CD4-positive, alpha-beta T cell treated with Interleukin-4 for 1 hour (primary cell): ENCODE measurements around the gene PRKCSH.
"Not testable (repeated sequence)": the region's sequence is repeated elsewhere in the genome, so short reads cannot be mapped to it uniquely, and the experiment has no call there.

Source experiments
- DNase-seq, 2 donors: peaks; one replicate each; pipeline ENCODE4 v3.0.0-alpha.2; 2020 to 2022

PRKCSH gene

GRCh38 chr19:11451327-11451870, 16.0 kb downstream of the PRKCSH start:
- DNase-seq, result no peak

- DNase-seq, result no peak
Measured at GRCh38 chr19:11451871-11452619, 16.6 kb downstream of the PRKCSH start.

GRCh38 chr19:11452620-11453310, 17.3 kb downstream of the PRKCSH start:
- DNase-seq, result no peak

GRCh38 chr19:11453468-11454341, 18.3 kb downstream of the PRKCSH start:
- no peak for DNase-seq

- DNase-seq, result not testable (repeated sequence)
Measured at GRCh38 chr19:11455233-11455554, 19.8 kb downstream of the PRKCSH start.

GRCh38 chr19:11456659-11457058, 21.2 kb downstream of the PRKCSH start:
- DNase-seq, result no peak

GRCh38 chr19:11457115-11457514, 21.7 kb downstream of the PRKCSH start:
- DNase-seq, result no peak

GRCh38 chr19:11457831-11458230, 22.4 kb downstream of the PRKCSH start:
- no peak for DNase-seq

- DNase-seq, result no peak
Measured at GRCh38 chr19:11458236-11458900, 22.9 kb downstream of the PRKCSH start.

- DNase-seq, result not testable (repeated sequence)
Measured at GRCh38 chr19:11458912-11459311, 23.5 kb downstream of the PRKCSH start.

GRCh38 chr19:11460207-11460606, 24.8 kb downstream of the PRKCSH start:
- peak in 1 of 2 donors; percentile 13 for DNase-seq

GRCh38 chr19:11461453-11461852, 26.0 kb downstream of the PRKCSH start:
- no peak for DNase-seq

GRCh38 chr19:11463391-11463790, 28.0 kb downstream of the PRKCSH start:
- DNase-seq, result no peak

- no peak for DNase-seq
Measured at GRCh38 chr19:11464333-11465265, 29.2 kb downstream of the PRKCSH start.

GRCh38 chr19:11465600-11465999, 30.2 kb downstream of the PRKCSH start:
- no peak for DNase-seq

- DNase-seq, result not testable (repeated sequence)
Measured at GRCh38 chr19:11468266-11468845, 32.9 kb downstream of the PRKCSH start.

- DNase-seq, result no peak
Measured at GRCh38 chr19:11473725-11474124, 38.3 kb downstream of the PRKCSH start.

GRCh38 chr19:11475343-11475742, 39.9 kb downstream of the PRKCSH start:
- not testable (repeated sequence) for DNase-seq

GRCh38 chr19:11475861-11476260, 40.4 kb downstream of the PRKCSH start:
- no peak for DNase-seq

GRCh38 chr19:11478167-11479089, 43.0 kb downstream of the PRKCSH start:
- no peak for DNase-seq
